CD4-positive, alpha-beta T cell (primary cell): Measurements from ENCODE around the gene PTPRCAP. TPM values are rescaled to one million over a fixed set of nuclear protein-coding genes. Genes with fewer than 3 reads are reported as not detected.

Source experiments
- ATAC-seq: fragments of 200-7000 bp; cut with Tn5 transposase; one replicate; pipeline ENCODE4 v1.10.0; 2022; ENCODE audit warnings: mild to moderate bottlenecking; ENCODE audit not compliant: poor library complexity
- CTCF ChIA-PET: fragments of 350-600 bp; sonication (Branson Sonifier 250); formaldehyde crosslinking; loops from one replicate; lab custom pipeline; 2021; ENCODE audit warnings: antibody characterized with exemption, inconsistent platforms; lab: Charles Lee
- POLR2A ChIA-PET: fragments of 350-600 bp; sonication (Branson Sonifier 250); formaldehyde crosslinking; loops from one replicate; lab custom pipeline; 2021; ENCODE audit warnings: antibody characterized with exemption, inconsistent platforms; lab: Charles Lee
- DNase-seq, 14 experiments: peaks; one replicate each; pipeline ENCODE4 v3.0.0-alpha.2; 2013 to 2020; ENCODE audit warnings: mixed read lengths in 2 of 14
- H3K27ac ChIP-seq, 2 donors: one replicate each; pipeline versions ENCODE4 v1.5.1 to v1.7.0; 2013; ENCODE audit warnings: low read length in 2 of 2, low read depth in 1 of 2, mild to moderate bottlenecking in 1 of 2
- H3K27me3 ChIP-seq, 2 experiments: 1 replicate in 1 of 2; 2 replicates in 1 of 2; pipeline versions ENCODE4 v1.6.1 to v1.7.0; 2013; ENCODE audit warnings: low read length in 2 of 2, control low read depth in 1 of 2, mild to moderate bottlenecking in 1 of 2, moderate library complexity in 1 of 2; ENCODE audit not compliant: insufficient read depth in 2 of 2, control insufficient read depth in 1 of 2
- H3K36me3 ChIP-seq: one replicate; pipeline ENCODE4 v1.6.1; 2013; ENCODE audit warnings: low read length, control low read depth; ENCODE audit not compliant: insufficient read depth
- H3K4me1 ChIP-seq: one replicate; pipeline ENCODE4 v1.6.1; 2013; ENCODE audit warnings: low read length, control low read depth; ENCODE audit not compliant: insufficient read depth
- H3K4me3 ChIP-seq: one replicate; pipeline ENCODE4 v1.5.1; 2013; ENCODE audit warnings: mild to moderate bottlenecking, low read length, moderate library complexity
- H3K9me3 ChIP-seq, 2 experiments: 1 replicate in 1 of 2; 2 replicates in 1 of 2; pipeline versions ENCODE4 v1.6.1 to v1.7.0; 2013; ENCODE audit warnings: low read length in 2 of 2, mild to moderate bottlenecking in 2 of 2, control low read depth in 1 of 2, moderate library complexity in 1 of 2; ENCODE audit not compliant: control insufficient read depth in 1 of 2, insufficient read depth in 1 of 2
- H3K27ac Mint-ChIP-seq: one replicate; pipeline ENCODE4 v1.8.0; 2020; ENCODE audit warnings: mixed read lengths
- H3K27me3 Mint-ChIP-seq: one replicate; pipeline ENCODE4 v1.8.0; 2021; ENCODE audit warnings: mixed read lengths
- H3K36me3 Mint-ChIP-seq: one replicate; pipeline ENCODE4 v1.8.0; 2021; ENCODE audit warnings: low read depth, mixed read lengths
- H3K4me1 Mint-ChIP-seq: one replicate; pipeline ENCODE4 v1.8.0; 2021; ENCODE audit warnings: low read depth, mixed read lengths
- H3K4me3 Mint-ChIP-seq: one replicate; pipeline ENCODE4 v1.8.0; 2020; ENCODE audit warnings: mild to moderate bottlenecking, mixed read lengths
- H3K9me3 Mint-ChIP-seq: one replicate; pipeline ENCODE4 v1.8.0; 2020; ENCODE audit warnings: mixed read lengths
- CTCF ChIP-seq: fragments of 200-600 bp; IDR thresholded peaks from one replicate; pipeline ENCODE4 v1.8.0; 2022; ENCODE audit warnings: antibody characterized with exemption, mild to moderate bottlenecking
- intact Hi-C, 2 experiments: fragments of 100-400 bp; cut with DNase I in 1 of 2; cut with micrococcal nuclease in 1 of 2; formaldehyde crosslinking; loops; one replicate each; pipeline versions ENCODE4 v1.15.1 to v1.9.0; 2023 to 2025; cut with DNase I, micrococcal nuclease
- total RNA-seq, 174 experiments: library from RNA in 2 of 174; stranded (reverse) in 2 of 174; gene quantifications; one replicate each; pipeline ENCODE4 v1.2.3 and lab custom pipeline; 2021 to 2026

The PTPRCAP gene
- total RNA-seq, 2 experiments from 2014 or later: 129 to 134 TPM

DNA sequence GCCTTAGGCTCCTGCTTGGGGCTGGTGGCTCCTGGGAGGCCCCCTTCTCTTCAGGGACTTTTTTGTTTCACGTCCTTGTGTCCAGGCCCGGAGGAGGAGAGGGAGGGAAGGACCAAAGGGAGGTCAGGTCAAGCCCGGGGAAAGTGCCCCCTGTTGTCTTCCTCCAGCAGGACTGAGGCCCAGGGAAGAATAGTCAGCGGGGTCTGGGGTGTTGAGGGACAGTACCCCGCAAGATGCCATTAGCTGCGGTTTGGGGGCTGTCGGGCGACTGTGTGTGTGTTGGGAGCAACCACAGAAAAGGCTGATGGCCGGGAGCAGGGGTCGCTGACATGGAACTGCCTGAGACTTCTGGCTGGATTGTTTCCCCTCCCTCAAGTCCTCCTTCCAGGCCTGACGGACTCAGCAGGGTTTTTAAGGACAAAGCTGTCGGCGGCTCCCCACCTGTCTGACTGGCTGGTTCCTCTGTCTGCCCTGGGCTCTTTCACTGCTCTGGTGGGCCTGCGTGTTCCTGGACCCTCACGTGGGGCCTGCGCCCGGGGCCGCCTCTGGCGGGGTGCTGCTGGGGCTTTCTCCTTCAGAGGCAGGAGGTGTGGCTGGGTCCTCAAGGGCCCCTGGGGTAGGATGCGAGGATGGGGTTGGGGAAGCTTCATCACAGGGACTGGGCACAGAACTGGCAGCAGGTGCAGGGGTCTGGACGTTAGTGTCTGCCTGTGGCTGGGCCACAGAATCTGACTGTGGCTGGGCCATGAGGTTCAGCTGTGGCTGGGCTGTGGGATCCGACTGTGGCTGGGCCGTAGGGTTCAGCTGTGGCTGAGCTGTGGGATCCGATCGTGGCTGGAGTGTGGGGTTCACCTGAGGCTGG is 13.5 kb upstream of the PTPRCAP start:
- H3K9me3 ChIP-seq: no peaks in the 10 kb centered on the region
- ChIA-PET CTCF (interaction anchor here (1.7 kb wide), 1 partner anchor 17 kb away, joined by 3 read pairs; no protein-coding TSS in a partner anchor), POLR2A (interaction anchor here (1.0 to 16.8 kb wide), 5 partner anchors 11 to 33 kb away, joined by 3 to 110 read pairs (median 3); partner anchors contain the start of genes AIP and PTPRCAP)
- no peaks in the 10 kb centered on the region for H3K9me3 Mint-ChIP-seq
- no peak overlapping the region for H3K4me3 ChIP-seq
- TF ChIP-seq CTCF: no peak
- H3K4me1 Mint-ChIP-seq: peaks cover 35% of the 10 kb centered on the region
- DNase-seq (no peak), ATAC-seq (no peak)
- no peaks in the 10 kb centered on the region for H3K36me3 Mint-ChIP-seq
- H3K27ac ChIP-seq: no peak overlapping the region
- H3K27me3 Mint-ChIP-seq: no peaks in the 10 kb centered on the region
- intact Hi-C loops: no loop called here
- H3K36me3 ChIP-seq: no peaks in the 10 kb centered on the region
- H3K4me1 ChIP-seq: peaks cover 62% of the 10 kb centered on the region
- no peaks in the 10 kb centered on the region for H3K27me3 ChIP-seq
- H3K27ac Mint-ChIP-seq: no peak overlapping the region
- H3K4me3 Mint-ChIP-seq: no peak overlapping the region

- peaks cover 53% of the 10 kb centered on the region for H3K4me1 Mint-ChIP-seq
- no peaks in the 10 kb centered on the region for H3K36me3 ChIP-seq
- no peaks in the 10 kb centered on the region for H3K36me3 Mint-ChIP-seq
- no peak for ATAC-seq
- H3K27me3 Mint-ChIP-seq: no peaks in the 10 kb centered on the region
- H3K9me3 Mint-ChIP-seq: no peaks in the 10 kb centered on the region
- no peaks in the 10 kb centered on the region for H3K27me3 ChIP-seq
- H3K4me3 Mint-ChIP-seq: no peak overlapping the region
- POLR2A ChIA-PET: interaction anchor here (0.6 to 16.8 kb wide), 6 partner anchors 9 to 56 kb away, joined by 3 to 110 read pairs (median 4); partner anchors contain the start of genes PTPRCAP and TBC1D10C
- DNase-seq: no peak
- intact Hi-C loops: no loop called here
- TF ChIP-seq CTCF: no peak
- no peak overlapping the region for H3K4me3 ChIP-seq
- no peak overlapping the region for H3K27ac ChIP-seq
- peak overlapping the region; percentile 88 for H3K27ac Mint-ChIP-seq
- H3K4me1 ChIP-seq: peaks cover 76% of the 10 kb centered on the region
- no peaks in the 10 kb centered on the region for H3K9me3 ChIP-seq
- CTCF ChIA-PET: no interaction called here
Observed at GRCh38 chr11:67449116-67449844, 11.8 kb upstream of the PTPRCAP start.

GRCh38 chr11:67448220-67448609 is 10.7 kb upstream of the PTPRCAP start:
- Mint-ChIP-seq H3K27ac (peak overlapping the region; percentile 100), H3K27me3 (no peaks in the 10 kb centered on the region), H3K4me3 (no peak overlapping the region), H3K4me1 (peaks cover 60% of the 10 kb centered on the region), H3K36me3 (no peaks in the 10 kb centered on the region), H3K9me3 (no peaks in the 10 kb centered on the region)
- no peak for DNase-seq
- H3K9me3 ChIP-seq: no peaks in the 10 kb centered on the region
- ChIA-PET CTCF (no interaction called here), POLR2A (interaction anchor here (0.7 to 16.8 kb wide), 3 partner anchors 10 to 45 kb away, joined by 4 to 110 read pairs (median 6); partner anchors contain the start of genes PTPRCAP, TBC1D10C and TMEM134)
- H3K27ac ChIP-seq: peak overlapping the region in 1 of 2 donors; percentile 5
- no peak for TF ChIP-seq CTCF
- H3K27me3 ChIP-seq: no peaks in the 10 kb centered on the region
- intact Hi-C loops: no loop called here
- H3K4me1 ChIP-seq: peaks cover 82% of the 10 kb centered on the region
- H3K4me3 ChIP-seq: no peak overlapping the region
- no peaks in the 10 kb centered on the region for H3K36me3 ChIP-seq
- no peak for ATAC-seq
